Mesodermal cell (in vitro differentiated cells): Measurements from ENCODE around the gene KCNMB2. TPM values are rescaled to one million over a fixed set of nuclear protein-coding genes. Genes with fewer than 3 reads are reported as not detected.

Experiments
- H3K27ac ChIP-seq: 2 replicates; pipeline ENCODE4 v1.7.0; 2013; ENCODE audit warnings: mild to moderate bottlenecking, low read depth, low read length, moderate library complexity; ENCODE audit not compliant: severe bottlenecking
- H3K36me3 ChIP-seq: 2 replicates; pipeline ENCODE4 v1.7.1; 2013; ENCODE audit warnings: mild to moderate bottlenecking, low read length, moderate library complexity; ENCODE audit not compliant: control insufficient read depth, insufficient read depth
- H3K4me1 ChIP-seq: one replicate; pipeline ENCODE4 v1.7.1; 2013; ENCODE audit warnings: mild to moderate bottlenecking, low read length; ENCODE audit not compliant: insufficient read depth, control insufficient read depth, poor library complexity, severe bottlenecking
- H3K4me3 ChIP-seq: 2 replicates; pipeline ENCODE4 v1.7.0; 2013; ENCODE audit warnings: low read length, control low read depth, mild to moderate bottlenecking; ENCODE audit not compliant: insufficient read depth, poor library complexity, severe bottlenecking; ENCODE audit errors: extremely low read depth
- H3K9me3 ChIP-seq: 2 replicates; pipeline ENCODE4 v1.7.1; 2013; ENCODE audit warnings: mild to moderate bottlenecking, low read length, moderate library complexity; ENCODE audit not compliant: control insufficient read depth
- WGBS, 2 experiments: methylation state at CpG; one replicate each; pipeline ENCODE4 v1.1.5; 2013; ENCODE audit warnings: missing lambda C conversion rate in 2 of 2; ENCODE audit not compliant: insufficient coverage in 2 of 2; 5-methylcytosine and 5-hydroxymethylcytosine counted together
- polyA plus RNA-seq, 2 experiments: library from polyadenylated mRNA; stranded (reverse); fragments of 50-300 nt; gene quantifications; one replicate each; pipeline ENCODE4 v1.2.3, GENCODE V29; 2013

The KCNMB2 gene
- polyA plus RNA-seq (2013, experiment 1 of 2): 0.22 TPM
- polyA plus RNA-seq (2013, experiment 2 of 2): 0.40 TPM

DNA sequence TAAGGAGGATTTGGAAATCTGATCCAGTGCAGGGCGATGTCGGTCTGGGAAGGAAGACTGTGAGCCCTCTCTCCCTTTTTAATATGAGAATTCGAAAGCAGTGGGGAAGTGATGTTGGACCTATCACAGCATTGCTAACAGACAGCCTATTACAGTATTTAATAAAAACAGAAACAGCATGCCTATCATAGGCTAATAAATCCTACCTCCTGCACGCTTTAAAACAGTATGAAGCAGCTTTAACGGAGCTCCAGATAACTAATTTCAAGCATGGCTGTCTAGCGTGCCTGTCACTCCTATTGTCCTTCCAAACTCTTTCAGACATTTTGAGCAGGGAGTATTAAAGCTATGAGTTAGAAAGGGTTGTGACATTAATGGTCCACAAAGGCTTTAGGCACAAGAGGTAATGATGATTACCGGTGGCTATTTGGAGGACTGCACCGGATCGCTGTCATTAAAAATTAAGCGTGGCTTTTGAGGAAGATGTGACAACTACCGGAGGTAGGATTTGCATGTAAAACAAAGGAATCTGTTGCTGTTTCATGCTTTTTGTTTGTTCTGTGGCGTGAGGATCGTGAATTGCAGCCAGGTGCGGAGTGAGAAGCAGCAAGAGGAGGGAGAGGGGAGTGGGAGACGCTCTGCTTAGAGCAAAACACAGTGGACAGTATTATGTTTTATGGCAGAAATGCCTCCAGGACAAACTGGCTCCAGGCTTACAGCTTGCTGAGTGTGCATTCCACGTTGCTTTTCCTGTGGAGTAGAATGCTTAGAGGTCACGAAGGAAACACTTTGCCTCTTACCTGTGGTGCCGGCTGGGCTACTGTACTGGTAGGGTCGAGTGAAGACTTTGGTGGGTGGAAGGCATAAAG, at the start of gene KCNMB2:
TSS of gene KCNMB2 (plus strand) at position 226 of the 869 bp plus-strand sequence.
- no peaks in the 10 kb centered on the region for H3K4me1 ChIP-seq
- no peaks in the 10 kb centered on the region for H3K36me3 ChIP-seq
- H3K27ac ChIP-seq: no peak within 1 kb of the TSS
- H3K9me3 ChIP-seq: no peaks in the 10 kb centered on the region
- WGBS, 2 experiments: 19 to 20% methylated on average over 12 to 16 of the region's 19 CpGs
- H3K4me3 ChIP-seq: no peak within 1 kb of the TSS

DNA sequence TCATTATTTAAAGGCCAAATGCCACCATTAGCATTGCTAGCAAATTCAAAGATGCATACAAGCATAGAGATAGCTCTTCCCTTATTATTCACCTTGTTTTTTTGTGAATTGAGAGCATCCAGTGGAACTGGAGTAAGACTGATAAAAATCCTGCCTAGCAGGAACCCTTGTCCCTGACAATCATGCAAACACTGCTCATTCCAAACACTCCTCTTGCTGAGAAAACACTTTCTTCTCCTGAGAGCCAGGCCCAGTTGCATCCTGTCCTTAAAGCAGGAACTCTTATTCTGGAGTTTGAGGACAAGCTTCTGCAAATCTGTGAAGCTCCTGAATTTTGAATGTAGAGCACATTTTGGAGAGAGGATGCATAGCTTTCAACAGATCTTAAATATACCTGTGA, 49.3 kb upstream of the KCNMB2 start:
- Histone ChIP-seq H3K36me3 (no peaks in the 10 kb centered on the region), H3K9me3 (no peaks in the 10 kb centered on the region), H3K4me1 (no peaks in the 10 kb centered on the region), H3K4me3 (no peak overlapping the region), H3K27ac (no peak overlapping the region)

DNA sequence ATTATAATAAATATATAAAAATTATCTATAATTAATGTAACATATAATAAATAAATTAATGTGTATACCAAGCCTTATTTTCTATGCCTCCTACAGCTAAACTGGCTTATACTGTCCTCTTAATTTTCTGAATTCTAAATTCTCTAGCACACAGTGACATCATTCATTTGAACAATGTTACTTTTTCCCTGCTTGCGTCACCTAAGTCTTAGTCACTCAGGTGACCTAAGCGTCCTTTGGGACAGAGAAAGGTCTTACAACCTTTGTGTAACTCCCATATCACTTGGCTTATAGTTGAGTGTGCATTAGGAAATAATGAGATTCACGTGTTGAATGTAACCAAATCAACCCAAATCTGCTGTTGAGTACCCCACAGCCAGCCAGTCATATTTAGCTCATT, 48.5 kb upstream of the KCNMB2 start:
- H3K4me3 ChIP-seq: no peak overlapping the region
- no peaks in the 10 kb centered on the region for H3K4me1 ChIP-seq
- WGBS, 2 experiments: 82 to 100% methylated on average over 1 to 2 of the region's 3 CpGs
- H3K27ac ChIP-seq: no peak overlapping the region
- no peaks in the 10 kb centered on the region for H3K9me3 ChIP-seq
- no peaks in the 10 kb centered on the region for H3K36me3 ChIP-seq

DNA sequence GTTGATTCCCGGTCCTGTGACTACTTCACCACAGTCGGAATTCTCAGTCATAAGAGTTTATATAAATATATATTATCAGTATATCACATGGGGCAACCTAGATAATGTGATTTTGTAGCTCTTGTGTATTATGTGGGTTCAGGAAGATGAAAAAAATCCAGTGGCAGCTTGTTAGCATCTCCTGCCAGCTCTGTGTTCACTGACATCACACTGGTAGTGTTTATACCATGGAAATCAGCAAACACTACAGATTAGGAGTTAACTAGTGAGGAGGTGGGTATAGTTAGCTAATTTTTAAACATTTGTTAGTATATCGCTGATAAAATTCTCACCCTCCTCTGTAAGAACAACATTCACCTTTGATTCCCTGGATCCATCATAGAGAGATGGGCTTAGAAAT, 44.5 kb upstream of the KCNMB2 start:
- no CpG with 5 or more reads among the region's 3 CpGs for WGBS, 2 experiments

DNA sequence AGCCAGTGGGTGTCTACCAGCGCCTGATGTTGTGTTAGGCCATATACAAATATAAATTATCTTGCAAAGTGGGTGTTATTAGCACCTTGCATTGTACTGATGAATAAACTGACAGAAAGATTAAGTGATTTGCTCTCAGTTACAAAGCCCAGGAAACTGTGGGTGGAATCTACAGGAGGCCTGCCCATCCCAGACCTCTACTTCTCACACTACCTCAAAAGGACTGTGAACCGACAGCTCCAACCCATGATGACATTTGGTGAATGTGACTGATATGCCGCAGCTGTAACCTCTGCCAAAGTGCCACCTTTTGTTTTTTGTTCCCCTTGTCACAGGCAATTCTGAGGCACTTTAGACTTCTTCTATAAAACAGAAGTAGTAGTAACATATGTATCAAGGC, 43.7 kb upstream of the KCNMB2 start:
- WGBS, 2 experiments: 50% methylated on average over 1 of the region's 3 CpGs; no CpG with 5 or more reads in 1 of the 2 experiments
- no peaks in the 10 kb centered on the region for H3K4me1 ChIP-seq
- no peak overlapping the region for H3K4me3 ChIP-seq

More for the DNA sequence above, 44.5 kb upstream of the KCNMB2 start:
- Histone ChIP-seq H3K27ac (no peak overlapping the region), H3K4me1 (no peaks in the 10 kb centered on the region), H3K4me3 (no peak overlapping the region), H3K36me3 (no peaks in the 10 kb centered on the region), H3K9me3 (peaks cover 6% of the 10 kb centered on the region)

DNA sequence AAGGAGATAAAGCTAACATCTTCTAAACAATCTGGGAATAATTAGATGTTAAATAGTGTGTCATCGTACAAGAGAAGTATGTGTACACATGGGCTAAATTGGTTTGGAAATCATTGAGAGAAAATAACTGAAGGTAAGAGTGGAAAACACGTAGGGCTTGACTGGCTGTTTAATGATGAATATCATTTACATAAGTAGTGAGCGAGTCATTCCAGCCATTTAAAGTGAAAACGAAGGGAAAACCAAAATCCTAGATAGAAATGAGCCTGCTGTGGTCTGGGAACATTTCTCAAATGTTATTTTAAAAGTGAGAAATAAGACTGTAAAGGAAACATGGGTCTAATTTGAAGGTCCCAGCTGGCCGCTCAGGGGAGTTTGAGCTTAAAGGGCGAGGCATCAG, 41.9 kb upstream of the KCNMB2 start:
- Histone ChIP-seq H3K36me3 (no peaks in the 10 kb centered on the region), H3K4me3 (no peak overlapping the region), H3K9me3 (peaks cover 7% of the 10 kb centered on the region), H3K27ac (no peak overlapping the region), H3K4me1 (no peaks in the 10 kb centered on the region)
- 59 to 69% methylated on average over 5 of the region's 6 CpGs for WGBS, 2 experiments

More for the DNA sequence above, 43.7 kb upstream of the KCNMB2 start:
- Histone ChIP-seq H3K27ac (no peak overlapping the region), H3K36me3 (no peaks in the 10 kb centered on the region), H3K9me3 (peaks cover 7% of the 10 kb centered on the region)

DNA sequence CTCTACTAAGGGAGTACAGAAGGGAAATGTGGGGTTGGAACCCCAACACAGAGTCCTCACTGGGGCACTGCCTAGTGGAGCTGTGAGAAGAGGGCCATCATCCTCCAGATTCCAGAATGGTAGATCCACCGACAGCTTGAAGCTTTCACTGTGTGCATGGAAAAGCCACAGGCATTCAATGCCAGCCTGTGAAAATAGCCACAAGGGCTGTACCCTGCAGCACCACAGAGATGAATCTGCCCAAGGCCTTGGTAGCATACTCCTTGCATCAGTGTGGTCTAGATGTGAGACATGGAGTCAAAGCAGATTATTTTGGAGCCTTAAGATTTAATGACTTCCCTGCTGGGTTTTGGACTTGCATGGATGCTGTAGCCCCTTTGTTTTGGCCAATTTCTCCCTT, 39.3 kb upstream of the KCNMB2 start:
- Histone ChIP-seq H3K36me3 (no peaks in the 10 kb centered on the region), H3K4me3 (no peak overlapping the region), H3K4me1 (no peaks in the 10 kb centered on the region), H3K27ac (no peak overlapping the region), H3K9me3 (peaks cover 7% of the 10 kb centered on the region)
- WGBS, 2 experiments: 75 to 100% methylated on average over 1 of the region's 1 CpG

DNA sequence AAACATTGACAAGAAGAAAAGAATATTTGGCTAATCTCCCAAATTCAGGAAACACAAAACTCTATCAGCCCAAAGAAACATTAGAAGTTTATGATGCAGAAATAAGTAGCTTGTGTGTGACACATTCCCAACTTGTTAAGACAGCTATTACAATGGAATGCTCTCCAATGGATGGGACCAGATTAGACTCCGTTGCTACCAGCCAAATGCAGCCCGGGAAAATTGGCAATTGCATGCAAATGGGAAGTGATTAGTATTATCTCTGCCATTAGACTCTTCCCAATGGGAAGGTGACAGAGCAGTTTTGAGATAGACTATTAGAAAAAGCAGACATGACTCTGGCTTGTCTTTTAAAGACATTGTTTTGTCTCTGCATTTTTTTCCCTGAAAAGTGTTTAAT, 37.4 kb upstream of the KCNMB2 start:
- 80% methylated on average over 1 of the region's 2 CpGs; no CpG with 5 or more reads in 1 of the 2 experiments for WGBS, 2 experiments
- Histone ChIP-seq H3K36me3 (no peaks in the 10 kb centered on the region), H3K4me3 (no peak overlapping the region), H3K4me1 (no peaks in the 10 kb centered on the region), H3K27ac (no peak overlapping the region), H3K9me3 (peaks cover 7% of the 10 kb centered on the region)

DNA sequence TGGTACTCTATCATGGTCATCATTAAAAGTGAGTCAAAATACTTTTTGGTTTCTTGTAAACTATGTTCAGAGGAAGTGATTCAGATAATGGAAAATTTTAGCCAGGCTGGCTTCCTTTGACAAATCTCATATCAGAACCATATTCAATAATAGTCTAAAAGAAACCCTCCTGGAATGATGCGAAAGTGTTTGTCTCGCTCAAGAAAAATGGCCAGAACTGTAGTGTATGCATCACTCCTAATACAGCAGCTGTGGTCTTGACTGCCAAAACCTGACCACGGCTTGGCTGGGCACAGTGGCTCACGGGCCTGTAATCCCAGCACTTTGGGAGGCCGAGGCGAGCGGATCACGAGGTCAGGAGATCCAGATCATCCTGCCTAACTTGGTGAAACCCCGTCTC, 35.6 kb upstream of the KCNMB2 start:
- 85% methylated on average over 5 to 6 of the region's 9 CpGs for whole genome bisulfite sequencing, 2 experiments
- no peaks in the 10 kb centered on the region for H3K36me3 ChIP-seq

DNA sequence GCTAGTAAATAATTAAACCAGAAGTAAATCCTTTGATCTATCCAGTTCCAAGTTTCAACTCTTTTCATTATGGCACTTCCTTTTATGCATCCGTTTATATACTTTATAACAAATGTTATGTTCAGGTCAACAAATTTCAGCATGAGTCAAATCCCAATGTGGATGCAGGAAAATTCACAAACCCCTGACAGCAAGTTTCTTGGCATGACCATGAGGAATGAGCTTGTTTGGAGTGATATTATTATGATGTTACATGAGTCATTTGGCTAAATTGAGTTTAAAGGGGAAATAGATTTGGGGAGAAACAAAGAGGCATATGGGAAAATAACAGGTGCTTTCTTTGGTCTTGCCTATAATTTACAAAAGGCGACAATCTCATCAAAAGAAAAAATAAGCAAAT, 32.1 kb upstream of the KCNMB2 start:
- Histone ChIP-seq H3K4me3 (no peak overlapping the region), H3K36me3 (no peaks in the 10 kb centered on the region), H3K9me3 (no peaks in the 10 kb centered on the region), H3K4me1 (no peaks in the 10 kb centered on the region), H3K27ac (no peak overlapping the region)
- WGBS, 2 experiments: 100% methylated on average over 1 of the region's 2 CpGs; no CpG with 5 or more reads in 1 of the 2 experiments

More for the DNA sequence above, 35.6 kb upstream of the KCNMB2 start:
- Histone ChIP-seq H3K4me1 (no peaks in the 10 kb centered on the region), H3K9me3 (peaks cover 7% of the 10 kb centered on the region), H3K27ac (no peak overlapping the region), H3K4me3 (no peak overlapping the region)

DNA sequence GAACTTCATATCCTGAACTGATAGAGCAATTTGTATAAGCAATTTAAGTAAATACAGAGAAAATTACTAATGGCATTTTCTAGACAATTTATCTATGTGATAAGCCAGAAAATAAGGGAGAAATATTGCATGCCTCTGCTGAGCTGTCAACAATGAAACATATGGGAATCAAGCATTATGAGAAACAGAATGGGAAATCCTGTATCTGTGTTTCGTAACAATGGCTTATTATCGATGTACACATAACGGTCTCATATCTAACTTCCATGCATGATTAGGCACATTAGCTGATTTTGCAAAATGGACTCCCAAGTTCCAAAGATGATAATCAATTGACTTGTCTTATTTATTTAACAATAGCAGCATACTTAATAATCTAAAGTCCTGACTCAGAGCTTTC, 30.4 kb upstream of the KCNMB2 start:
- Histone ChIP-seq H3K9me3 (no peaks in the 10 kb centered on the region), H3K4me1 (no peaks in the 10 kb centered on the region), H3K4me3 (no peak overlapping the region), H3K27ac (no peak overlapping the region), H3K36me3 (no peaks in the 10 kb centered on the region)
- 92 to 100% methylated on average over 3 of the region's 3 CpGs for WGBS, 2 experiments
